Breast epithelium (tissue), 4 donors: ENCODE measurements around the gene FHIT. TPM values are rescaled to one million over a fixed set of nuclear protein-coding genes. Genes with fewer than 3 reads are reported as not detected.

Source experiments
- DNase-seq, 2 donors: peaks; one replicate each; pipeline ENCODE4 v3.0.0-alpha.2; 2019; ENCODE audit warnings: low spot score in 2 of 2
- H3K27ac ChIP-seq, 2 donors: fragments of 200-600 bp; sonication (generic) in 1 of 2; one replicate each; pipeline ENCODE4 v1.5.1; 2016 to 2019; ENCODE audit warnings: mild to moderate bottlenecking in 1 of 2
- H3K27me3 ChIP-seq, 2 donors: fragments of 200-600 bp; sonication (generic) in 1 of 2; one replicate each; pipeline versions ENCODE4 v1.5.1 to v1.6.0; 2017 to 2019; ENCODE audit warnings: control low read depth in 1 of 2, mild to moderate bottlenecking in 1 of 2
- H3K36me3 ChIP-seq: fragments of 200-600 bp; one replicate; pipeline ENCODE4 v1.5.1; 2019
- H3K4me1 ChIP-seq, 2 donors: fragments of 200-600 bp; sonication (generic); one replicate each; pipeline ENCODE4 v1.5.1; 2016 to 2019; ENCODE audit warnings: control low read depth in 1 of 2
- H3K4me3 ChIP-seq, 3 donors: fragments of 200-600 bp; sonication (generic); 1 replicate in 2 of 3; 2 replicates in 1 of 3; pipeline ENCODE4 v1.5.1; 2016 to 2019; ENCODE audit warnings: mild to moderate bottlenecking in 3 of 3, moderate library complexity in 2 of 3
- H3K9me3 ChIP-seq, 2 donors: fragments of 200-600 bp; sonication (generic) in 1 of 2; one replicate each; pipeline ENCODE4 v1.5.1; 2016 to 2019; ENCODE audit warnings: control low read depth in 1 of 2
- POLR2A ChIP-seq: fragments of 450-650 bp; IDR thresholded peaks from one replicate; pipeline ENCODE4 v1.6.1; 2016; ENCODE audit warnings: antibody characterized with exemption, mild to moderate bottlenecking, moderate library complexity
- POLR2AphosphoS5 ChIP-seq, 3 donors: sonication (generic); formaldehyde crosslinking; IDR thresholded peaks; one replicate each; pipeline ENCODE4 v1.6.1; 2017; ENCODE audit warnings: antibody characterized with exemption in 3 of 3
- intact Hi-C: fragments of 100-400 bp; cut with DNase I; formaldehyde crosslinking; loops from one replicate; pipeline ENCODE4 v1.15.1; 2023; ENCODE audit warnings: low total_unique reads
- total RNA-seq, 3 donors: library from RNA; depleted of rRNA; stranded (reverse); fragments of >200 nt; gene quantifications; one replicate each; pipeline ENCODE4 v1.1.0, GENCODE V29; 2016
- TF ChIP-seq, protein P1 (sequence below), 3 donors: fragments of 450-650 bp; IDR thresholded peaks; one replicate each; pipeline ENCODE4 v1.5.1; 2016 to 2017; ENCODE audit warnings: antibody characterized with exemption in 3 of 3, mild to moderate bottlenecking in 3 of 3, moderate library complexity in 3 of 3

FHIT gene
- total RNA-seq, 3 donors from 2014 or later: 9.0 to 19.2 (median 17.7) TPM

DNA sequence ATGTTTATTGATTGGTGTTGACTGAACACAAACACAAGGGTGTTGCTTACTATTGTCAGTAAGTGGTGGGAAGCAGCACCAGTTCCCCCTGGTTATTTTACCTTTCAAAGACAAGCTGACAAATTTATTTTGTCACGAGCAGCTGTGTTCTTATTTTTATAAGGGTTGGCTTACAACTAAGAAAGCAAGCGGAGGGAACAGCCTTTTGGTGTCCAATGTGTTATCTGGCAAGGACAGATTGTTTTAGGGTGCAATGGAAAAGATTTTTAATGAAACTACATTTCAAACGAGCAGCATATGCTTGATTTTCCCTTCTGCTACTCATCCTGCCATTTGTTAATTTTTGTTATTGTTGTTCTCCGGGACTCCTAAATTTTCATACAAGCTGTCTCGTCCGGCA lies 1280.9 kb downstream of the FHIT start:
- no peak for DNase-seq
- H3K9me3 ChIP-seq: no peaks in the 10 kb centered on the region
- H3K27me3 ChIP-seq: no peaks in the 10 kb centered on the region
- TF ChIP-seq, protein P1, sequence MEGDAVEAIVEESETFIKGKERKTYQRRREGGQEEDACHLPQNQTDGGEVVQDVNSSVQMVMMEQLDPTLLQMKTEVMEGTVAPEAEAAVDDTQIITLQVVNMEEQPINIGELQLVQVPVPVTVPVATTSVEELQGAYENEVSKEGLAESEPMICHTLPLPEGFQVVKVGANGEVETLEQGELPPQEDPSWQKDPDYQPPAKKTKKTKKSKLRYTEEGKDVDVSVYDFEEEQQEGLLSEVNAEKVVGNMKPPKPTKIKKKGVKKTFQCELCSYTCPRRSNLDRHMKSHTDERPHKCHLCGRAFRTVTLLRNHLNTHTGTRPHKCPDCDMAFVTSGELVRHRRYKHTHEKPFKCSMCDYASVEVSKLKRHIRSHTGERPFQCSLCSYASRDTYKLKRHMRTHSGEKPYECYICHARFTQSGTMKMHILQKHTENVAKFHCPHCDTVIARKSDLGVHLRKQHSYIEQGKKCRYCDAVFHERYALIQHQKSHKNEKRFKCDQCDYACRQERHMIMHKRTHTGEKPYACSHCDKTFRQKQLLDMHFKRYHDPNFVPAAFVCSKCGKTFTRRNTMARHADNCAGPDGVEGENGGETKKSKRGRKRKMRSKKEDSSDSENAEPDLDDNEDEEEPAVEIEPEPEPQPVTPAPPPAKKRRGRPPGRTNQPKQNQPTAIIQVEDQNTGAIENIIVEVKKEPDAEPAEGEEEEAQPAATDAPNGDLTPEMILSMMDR (IDR thresholded peaks at IDR 0.05): no peak
- TF ChIP-seq POLR2A (no peak), POLR2AphosphoS5 (IDR thresholded peaks at IDR 0.05) (no peak)
- intact Hi-C loops: no loop called here
- H3K4me1 ChIP-seq: no peaks in the 10 kb centered on the region
- H3K27ac ChIP-seq: no peak overlapping the region
- no peak overlapping the region for H3K4me3 ChIP-seq
- H3K36me3 ChIP-seq: no peaks in the 10 kb centered on the region

DNA sequence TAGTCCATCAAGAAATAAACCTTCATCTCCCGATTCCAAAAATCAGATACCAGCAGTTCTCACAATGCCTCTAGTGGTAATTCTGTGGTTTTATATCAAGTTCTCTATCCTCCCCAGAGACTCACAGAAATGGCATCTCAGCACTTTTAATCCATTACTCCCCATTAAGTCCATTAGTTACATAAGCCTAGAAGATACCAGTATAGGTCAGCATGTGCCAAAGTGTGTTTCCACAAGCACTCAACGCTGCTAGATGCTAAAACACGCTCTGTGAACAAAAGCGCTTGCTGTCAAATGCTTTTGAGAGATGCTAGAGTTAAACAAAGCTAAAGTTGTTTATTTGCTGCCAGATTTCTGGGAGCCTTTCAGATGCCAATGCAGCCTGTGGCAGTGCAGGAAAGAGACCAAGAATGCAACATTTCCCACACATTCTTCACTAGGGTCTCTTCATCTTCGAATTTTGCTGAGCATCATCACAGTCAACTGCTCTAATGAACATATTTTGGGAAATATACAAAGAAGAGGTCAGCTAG lies 1282.7 kb downstream of the FHIT start:
- intact Hi-C loops: no loop called here
- TF ChIP-seq POLR2A (no peak), POLR2AphosphoS5 (IDR thresholded peaks at IDR 0.05) (no peak)
- TF ChIP-seq, protein P1 (IDR thresholded peaks at IDR 0.05): no peak
- Histone ChIP-seq H3K27me3 (no peaks in the 10 kb centered on the region), H3K9me3 (no peaks in the 10 kb centered on the region), H3K4me3 (no peak overlapping the region), H3K36me3 (no peaks in the 10 kb centered on the region), H3K4me1 (no peaks in the 10 kb centered on the region), H3K27ac (no peak overlapping the region)
- DNase-seq: no peak

DNA sequence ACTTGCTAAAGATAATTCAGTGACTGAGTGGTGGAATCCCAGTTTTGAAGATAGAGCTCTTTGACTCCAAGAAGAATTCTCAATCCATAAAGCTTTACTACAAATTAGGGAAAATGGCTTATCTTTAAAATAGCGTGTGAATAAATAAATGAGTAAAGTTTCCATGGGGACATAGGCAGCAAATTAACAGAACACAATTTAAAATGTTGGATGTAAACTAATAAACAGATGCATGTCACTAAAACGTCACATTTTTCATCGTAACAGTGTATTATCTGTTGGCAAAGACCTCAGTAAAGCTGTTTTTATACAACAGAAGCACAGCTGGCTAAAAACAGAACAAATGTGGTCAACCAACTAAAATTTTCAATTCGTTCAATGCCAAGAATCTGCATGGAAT lies 1287.6 kb downstream of the FHIT start:
- no peaks in the 10 kb centered on the region for H3K9me3 ChIP-seq
- no peak for DNase-seq

DNA sequence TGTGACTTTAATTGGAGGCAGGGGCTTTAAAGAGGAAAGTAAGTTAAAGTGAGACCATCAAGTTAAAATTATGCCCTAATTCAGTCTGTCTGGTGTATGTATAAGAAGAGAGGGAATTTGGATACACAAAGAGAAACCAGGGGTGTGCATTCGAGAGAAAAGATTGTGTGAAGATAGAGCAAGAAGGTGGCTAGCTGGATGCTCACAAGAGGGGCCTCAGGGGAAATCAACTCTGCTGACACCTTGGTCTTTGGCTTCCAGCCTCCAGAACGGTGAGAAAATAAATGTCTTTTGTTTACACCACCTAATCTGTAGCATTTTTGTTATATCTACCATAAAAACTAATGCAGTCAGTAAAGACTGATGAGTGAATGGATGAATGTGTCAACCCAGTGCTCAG lies 1294.1 kb downstream of the FHIT start:
- intact Hi-C loops: no loop called here
- no peaks in the 10 kb centered on the region for H3K9me3 ChIP-seq
- no peak for DNase-seq
- no peak overlapping the region for H3K4me3 ChIP-seq
- no peaks in the 10 kb centered on the region for H3K27me3 ChIP-seq
- H3K27ac ChIP-seq: no peak overlapping the region
- TF ChIP-seq, protein P1 (IDR thresholded peaks at IDR 0.05): no peak
- no peak for TF ChIP-seq POLR2A
- no peak for TF ChIP-seq POLR2AphosphoS5 (IDR thresholded peaks at IDR 0.05)
- no peaks in the 10 kb centered on the region for H3K4me1 ChIP-seq
- no peaks in the 10 kb centered on the region for H3K36me3 ChIP-seq

More for the DNA sequence above, 1287.6 kb downstream of the FHIT start:
- Histone ChIP-seq H3K27ac (no peak overlapping the region), H3K4me1 (no peaks in the 10 kb centered on the region), H3K27me3 (no peaks in the 10 kb centered on the region), H3K4me3 (no peak overlapping the region), H3K36me3 (no peaks in the 10 kb centered on the region)
- TF ChIP-seq, protein P1 (IDR thresholded peaks at IDR 0.05): no peak
- TF ChIP-seq POLR2AphosphoS5 (IDR thresholded peaks at IDR 0.05) (no peak), POLR2A (no peak)
- intact Hi-C loops: no loop called here

DNA sequence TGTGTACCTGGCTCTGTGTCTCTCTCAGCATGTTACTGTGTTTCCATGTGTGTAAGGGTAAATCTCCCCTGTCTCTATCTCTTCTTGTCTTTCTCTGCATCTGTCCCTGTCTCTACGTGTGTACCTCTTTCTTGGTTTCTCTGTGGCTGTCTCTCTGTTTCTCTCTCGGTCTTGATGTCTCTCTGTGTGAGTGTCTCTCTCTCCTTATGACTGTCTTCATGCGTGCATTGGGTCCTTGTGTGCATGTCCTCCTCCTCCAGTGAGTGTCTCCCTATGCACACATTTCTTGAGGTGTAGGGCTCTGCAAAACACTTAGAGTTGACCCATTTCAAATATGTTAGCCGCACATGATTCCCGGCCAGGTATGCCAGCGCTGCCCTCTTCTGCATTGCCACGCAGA lies 1298.1 kb downstream of the FHIT start:
- no peaks in the 10 kb centered on the region for H3K36me3 ChIP-seq
- H3K4me1 ChIP-seq: no peaks in the 10 kb centered on the region
- no peak overlapping the region for H3K4me3 ChIP-seq
- TF ChIP-seq, protein P1 (IDR thresholded peaks at IDR 0.05): no peak
- no peak for TF ChIP-seq POLR2A
- no peak for TF ChIP-seq POLR2AphosphoS5 (IDR thresholded peaks at IDR 0.05)
- H3K9me3 ChIP-seq: no peaks in the 10 kb centered on the region
- no peak for DNase-seq
- no peak overlapping the region for H3K27ac ChIP-seq
- intact Hi-C loops: no loop called here
- no peaks in the 10 kb centered on the region for H3K27me3 ChIP-seq
